Lower leg skin (tissue), 4 donors: Measurements from ENCODE around the gene MELTF. TPM values are rescaled to one million over a fixed set of nuclear protein-coding genes. Genes with fewer than 3 reads are reported as not detected.

ENCODE experiments used
- DNase-seq, 2 donors: peaks; one replicate each; pipeline ENCODE4 v3.0.0-alpha.2; 2019; ENCODE audit warnings: low spot score in 2 of 2
- H3K4me3 ChIP-seq: fragments of 200-600 bp; sonication (generic); 2 replicates; pipeline ENCODE4 v1.5.1; 2017; ENCODE audit warnings: mild to moderate bottlenecking, low read depth; ENCODE audit not compliant: poor library complexity, severe bottlenecking
- POLR2A ChIP-seq, 2 donors: fragments of 450-650 bp; IDR thresholded peaks; one replicate each; pipeline ENCODE4 v1.6.1; 2016 to 2017; ENCODE audit warnings: antibody characterized with exemption in 2 of 2, mild to moderate bottlenecking in 1 of 2, moderate library complexity in 1 of 2
- WGBS, 2 donors: methylation state at CpG; one replicate each; pipeline ENCODE4 v1.1.5; 2018; 5-methylcytosine and 5-hydroxymethylcytosine counted together
- intact Hi-C: fragments of 100-400 bp; cut with DNase I; formaldehyde crosslinking; loops from one replicate; pipeline ENCODE4 v1.15.0; 2023; ENCODE audit warnings: low total_unique reads
- total RNA-seq, 4 donors: library from RNA; depleted of rRNA; stranded (reverse); fragments of >200 nt; gene quantifications; one replicate each; pipeline ENCODE4 v1.1.0, GENCODE V29; 2016
- TF ChIP-seq, protein P1 (sequence below), 3 donors: fragments of 450-650 bp; IDR thresholded peaks; one replicate each; pipeline ENCODE4 v1.5.1; 2016; ENCODE audit warnings: antibody characterized with exemption in 3 of 3, mild to moderate bottlenecking in 3 of 3, moderate library complexity in 2 of 3

The MELTF gene
- total RNA-seq, 4 donors from 2014 or later: 6.4 to 57.2 (median 35.7) TPM

GRCh38 chr3:196983186-196983585, 46.4 kb downstream of the MELTF start:
- no peak for TF ChIP-seq POLR2A (IDR thresholded peaks at IDR 0.05)
- TF ChIP-seq, protein P1, sequence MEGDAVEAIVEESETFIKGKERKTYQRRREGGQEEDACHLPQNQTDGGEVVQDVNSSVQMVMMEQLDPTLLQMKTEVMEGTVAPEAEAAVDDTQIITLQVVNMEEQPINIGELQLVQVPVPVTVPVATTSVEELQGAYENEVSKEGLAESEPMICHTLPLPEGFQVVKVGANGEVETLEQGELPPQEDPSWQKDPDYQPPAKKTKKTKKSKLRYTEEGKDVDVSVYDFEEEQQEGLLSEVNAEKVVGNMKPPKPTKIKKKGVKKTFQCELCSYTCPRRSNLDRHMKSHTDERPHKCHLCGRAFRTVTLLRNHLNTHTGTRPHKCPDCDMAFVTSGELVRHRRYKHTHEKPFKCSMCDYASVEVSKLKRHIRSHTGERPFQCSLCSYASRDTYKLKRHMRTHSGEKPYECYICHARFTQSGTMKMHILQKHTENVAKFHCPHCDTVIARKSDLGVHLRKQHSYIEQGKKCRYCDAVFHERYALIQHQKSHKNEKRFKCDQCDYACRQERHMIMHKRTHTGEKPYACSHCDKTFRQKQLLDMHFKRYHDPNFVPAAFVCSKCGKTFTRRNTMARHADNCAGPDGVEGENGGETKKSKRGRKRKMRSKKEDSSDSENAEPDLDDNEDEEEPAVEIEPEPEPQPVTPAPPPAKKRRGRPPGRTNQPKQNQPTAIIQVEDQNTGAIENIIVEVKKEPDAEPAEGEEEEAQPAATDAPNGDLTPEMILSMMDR (IDR thresholded peaks at IDR 0.05): no peak
- intact Hi-C loops: no loop called here
- 70 to 79% methylated on average over 1 of the region's 1 CpG for WGBS, 2 donors
- no peak overlapping the region for H3K4me3 ChIP-seq
- DNase-seq: no peak

GRCh38 chr3:196981657-196982056, 48.0 kb downstream of the MELTF start:
- 92 to 94% methylated on average over 13 of the region's 13 CpGs for WGBS, 2 donors
- DNase-seq: no peak

DNA sequence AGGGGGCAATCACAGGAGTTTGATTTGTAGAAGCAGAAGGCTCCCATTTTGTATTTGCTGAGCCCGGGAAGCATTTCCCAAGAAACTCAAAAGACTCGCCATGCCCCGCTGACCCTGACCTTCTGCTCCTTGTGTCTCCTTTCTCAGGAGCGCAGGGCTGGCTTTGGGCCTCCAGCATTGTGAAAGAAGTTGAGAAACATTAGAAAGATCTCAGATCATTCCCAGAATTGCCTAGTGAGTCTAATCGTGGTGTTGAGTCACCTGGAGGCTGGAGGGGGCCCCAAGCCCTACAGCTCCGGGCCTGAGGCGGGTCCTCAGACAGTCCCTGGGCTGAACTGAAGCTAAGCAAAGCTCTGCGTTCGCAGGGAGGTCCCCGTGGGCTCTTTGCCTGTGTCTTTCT, 50.1 kb downstream of the MELTF start:
- 81 to 87% methylated on average over 10 of the region's 10 CpGs for WGBS, 2 donors
- no peak overlapping the region for H3K4me3 ChIP-seq
- TF ChIP-seq POLR2A (IDR thresholded peaks at IDR 0.05): no peak
- TF ChIP-seq, protein P1 (IDR thresholded peaks at IDR 0.05): no peak
- intact Hi-C loops: no loop called here
- peak in 1 of 2 donors; percentile 62 for DNase-seq

More at GRCh38 chr3:196981657-196982056, 48.0 kb downstream of the MELTF start:
- no peak overlapping the region for H3K4me3 ChIP-seq
- intact Hi-C loops: no loop called here
- TF ChIP-seq POLR2A (IDR thresholded peaks at IDR 0.05): no peak
- TF ChIP-seq, protein P1 (IDR thresholded peaks at IDR 0.05): no peak

- WGBS, 2 donors: 82 to 87% methylated on average over 11 of the region's 11 CpGs
- DNase-seq: peak in 1 of 2 donors; percentile 68
- TF ChIP-seq, protein P1 (IDR thresholded peaks at IDR 0.05): no peak
- intact Hi-C loops: no loop called here
- H3K4me3 ChIP-seq: no peak overlapping the region
Observed at GRCh38 chr3:196976941-196977340, 52.7 kb downstream of the MELTF start.

- H3K4me3 ChIP-seq: no peak overlapping the region
- 58 to 70% methylated on average over 4 of the region's 4 CpGs for WGBS, 2 donors
- DNase-seq: peak in 1 of 2 donors; percentile 37
- TF ChIP-seq POLR2A (IDR thresholded peaks at IDR 0.05): no peak
- TF ChIP-seq, protein P1 (IDR thresholded peaks at IDR 0.05): no peak
- intact Hi-C loops: no loop called here
Observed at GRCh38 chr3:196975349-196975748, 54.3 kb downstream of the MELTF start.

GRCh38 chr3:196974661-196975060, 55.0 kb downstream of the MELTF start:
- peak in 1 of 2 donors; percentile 81 for DNase-seq
- no peak overlapping the region for H3K4me3 ChIP-seq
- intact Hi-C loops: no loop called here
- WGBS, 2 donors: 82 to 91% methylated on average over 5 of the region's 5 CpGs
- TF ChIP-seq POLR2A (IDR thresholded peaks at IDR 0.05): no peak
- TF ChIP-seq, protein P1 (IDR thresholded peaks at IDR 0.05): no peak
